HG03432 (cell line): ENCODE data around the gene KLHL6.

Experiments used
- ATAC-seq: cut with Tn5 transposase; IDR thresholded peaks from one replicate; pipeline ENCODE4 v1.9.1; 2021; ENCODE audit warnings: mild to moderate bottlenecking, moderate library complexity; ENCODE audit not compliant: unreplicated experiment

The KLHL6 gene

GRCh38 chr3:183508821-183509220 is 46.7 kb downstream of the KLHL6 start:
- ATAC-seq: no peak

- no peak for ATAC-seq
Measured at GRCh38 chr3:183507551-183507950, 48.0 kb downstream of the KLHL6 start.

GRCh38 chr3:183506674-183507320 is 48.7 kb downstream of the KLHL6 start:
- no peak for ATAC-seq

GRCh38 chr3:183504597-183504996 is 50.9 kb downstream of the KLHL6 start:
- ATAC-seq: no peak

GRCh38 chr3:183503746-183504145 is 51.8 kb downstream of the KLHL6 start:
- ATAC-seq: no peak

- ATAC-seq: no peak
Measured at GRCh38 chr3:183502237-183503181, 53.0 kb downstream of the KLHL6 start.

GRCh38 chr3:183500981-183501704 is 54.4 kb downstream of the KLHL6 start:
- ATAC-seq: no peak

- ATAC-seq: no peak
Measured at GRCh38 chr3:183500319-183500718, 55.2 kb downstream of the KLHL6 start.

GRCh38 chr3:183498634-183499033 is 56.9 kb downstream of the KLHL6 start:
- ATAC-seq: no peak

GRCh38 chr3:183497313-183497712 is 58.2 kb downstream of the KLHL6 start:
- no peak for ATAC-seq

GRCh38 chr3:183496311-183496710 is 59.2 kb downstream of the KLHL6 start:
- no peak for ATAC-seq

- ATAC-seq: no peak
Measured at GRCh38 chr3:183494341-183494740, 61.2 kb downstream of the KLHL6 start.

- ATAC-seq: no peak
Measured at GRCh38 chr3:183493296-183494045, 62.0 kb downstream of the KLHL6 start.

GRCh38 chr3:183492849-183493179 is 62.7 kb downstream of the KLHL6 start:
- ATAC-seq: no peak

- no peak for ATAC-seq
Measured at GRCh38 chr3:183491923-183492848, 63.3 kb downstream of the KLHL6 start.

- ATAC-seq: no peak
Measured at GRCh38 chr3:183491109-183491922, 64.2 kb downstream of the KLHL6 start.

- ATAC-seq: no peak
Measured at GRCh38 chr3:183490653-183491052, 64.9 kb downstream of the KLHL6 start.

- ATAC-seq: no peak
Measured at GRCh38 chr3:183490211-183490601, 65.3 kb downstream of the KLHL6 start.
